K562 (cell line): Measurements from ENCODE around the gene CBFA2T3. TPM values are rescaled to one million over a fixed set of nuclear protein-coding genes. Genes with fewer than 3 reads are reported as not detected.

Experiments
- CUX1 ChIP-seq: fragments of 200-800 bp; sonication (Bioruptor generic); IDR thresholded peaks from 2 replicates; pipeline ENCODE4 v1.6.1; 2016; ENCODE audit warnings: missing genetic modification characterization, missing compliant biosample characterization
- E2F5 ChIP-seq: sonication (generic); formaldehyde crosslinking; IDR thresholded peaks from 2 replicates; pipeline ENCODE4 v1.8.0; 2022; ENCODE audit warnings: mild to moderate bottlenecking, missing genetic modification reagents
- EP300 ChIP-seq: IDR thresholded peaks from 2 replicates; pipeline ENCODE4 v1.6.1; 2012; ENCODE audit warnings: low read length, improper control_type of control experiment
- FOXM1 ChIP-seq, 2 experiments: fragments of 450-650 bp in 1 of 2; sonication (generic) in 1 of 2; formaldehyde crosslinking in 1 of 2; IDR thresholded peaks; 2 replicates each; pipeline versions ENCODE4 v1.6.1 to v1.9.0; 2017 to 2022; ENCODE audit warnings: low read depth in 2 of 2, mild to moderate bottlenecking in 2 of 2, missing genetic modification reagents in 1 of 2, moderate library complexity in 1 of 2
- NCOA1 ChIP-seq: fragments of 450-650 bp; IDR thresholded peaks from 2 replicates; pipeline ENCODE4 v1.6.1; 2016; ENCODE audit warnings: low read depth
- U2AF1 ChIP-seq: fragments of 200-400 bp; formaldehyde crosslinking; optimal IDR thresholded peaks from 2 replicates; pipeline ENCODE3; 2017; ENCODE audit warnings: mild to moderate bottlenecking, low read depth, low read length, moderate library complexity
- XRCC4 ChIP-seq: IDR thresholded peaks from one replicate; pipeline ENCODE4 v1.6.1; 2011; ENCODE audit not compliant: insufficient read depth, insufficient read length; ENCODE audit errors: extremely low read depth
- YY1 ChIP-seq, 3 experiments: IDR thresholded peaks; 2 replicates each; pipeline ENCODE4 v1.6.1; 2011; ENCODE audit warnings: low read length in 2 of 3, mild to moderate bottlenecking in 2 of 3, moderate library complexity in 2 of 3, borderline replicate concordance in 1 of 3, control low read depth in 1 of 3, low read depth in 1 of 3; ENCODE audit not compliant: insufficient read depth in 3 of 3, insufficient replicate concordance in 2 of 3, control insufficient read depth in 1 of 3, insufficient read length in 1 of 3; ENCODE audit errors: extremely low read depth in 1 of 3
- ZNF318 ChIP-seq, 2 experiments: fragments of 450-650 bp; IDR thresholded peaks; 2 replicates each; pipeline ENCODE4 v1.6.1; 2016; ENCODE audit warnings: mild to moderate bottlenecking in 2 of 2, borderline replicate concordance in 1 of 2, low read depth in 1 of 2, moderate library complexity in 1 of 2
- polyA plus RNA-seq, 8 experiments: library from polyadenylated mRNA; depleted of rRNA in 4 of 8; stranded (reverse) in 5 of 8; unstranded in 3 of 8; fragments of >200 nt; fragmentation: Nextera tagmentation in 2 of 8; fragmentation: Illumina TruSeq in 1 of 8; extraction: Ambion mirVana in 2 of 8; extraction: Trizol in 1 of 8; gene quantifications; 2 replicates each; pipeline versions ENCODE4 v1.2.1 to v1.2.3, GENCODE V29; 2011 to 2014; ENCODE audit warnings: inconsistent platforms in 1 of 8, missing spikeins in 1 of 8
- total RNA-seq, 7 experiments: library from RNA; depleted of rRNA in 6 of 7; stranded (reverse); fragments of >200 nt in 6 of 7; fragmentation: Illumina TruSeq in 2 of 7; extraction: Trizol in 2 of 7; gene quantifications; 2 replicates each; pipeline versions ENCODE4 v1.2.1 to v1.2.3, GENCODE V29; 2011 to 2021; ENCODE audit warnings: low replicate concordance in 1 of 7

CBFA2T3 gene
- total and polyA plus RNA-seq, 9 of the 15 experiments (the other 6 are each of a cell fraction or from before 2014, with no cell fraction given), result 2.3 to 145 (median 6.7) TPM

DNA sequence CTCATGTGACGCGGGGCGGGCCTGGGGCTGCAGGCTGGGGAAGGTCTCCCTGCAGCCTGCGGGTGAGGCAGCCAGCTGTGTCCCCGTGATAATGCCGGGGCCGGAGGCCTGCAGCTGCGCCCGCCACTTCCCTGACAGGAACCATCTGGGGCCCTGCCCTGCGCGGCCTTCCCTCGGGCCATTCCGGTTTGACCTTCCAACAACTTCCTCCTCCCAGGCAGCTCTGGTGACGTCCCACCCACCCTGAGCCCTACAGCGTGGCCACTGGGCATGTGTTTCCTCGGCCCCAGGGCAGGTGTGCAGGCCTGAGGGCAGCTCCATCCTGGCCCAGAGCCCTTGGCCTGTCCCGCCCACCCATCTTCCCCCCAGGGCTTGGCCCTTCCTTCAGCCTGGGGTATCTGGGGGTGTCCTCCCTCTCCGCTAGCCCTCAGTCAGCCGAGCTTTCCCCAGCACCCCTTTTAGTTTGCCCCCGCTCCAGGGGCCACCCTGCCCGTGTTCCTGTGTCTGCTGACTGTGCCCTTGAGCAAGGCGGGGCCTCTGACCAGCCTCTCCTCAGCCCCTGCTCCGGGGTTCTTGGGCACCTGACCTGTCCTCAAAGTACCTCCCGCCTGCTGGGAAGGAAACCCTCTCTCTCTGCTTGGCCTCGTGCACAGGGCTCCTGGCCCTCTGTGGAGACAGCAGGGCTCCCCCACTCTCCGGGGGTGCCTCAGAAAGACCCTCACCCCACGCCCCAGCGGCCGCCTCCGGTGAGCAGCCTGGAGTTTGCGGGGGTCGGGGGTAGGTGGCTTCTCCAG, at the start of gene CBFA2T3 (continued):
- TF ChIP-seq NCOA1 (peak; percentile 74; the same call in 1 of the 2 replicates), U2AF1 (no peak), EP300 (peak; percentile 80), E2F5 (CRISPR knock-in tag) (no peak), CUX1 (CRISPR knock-in tag) (no peak), FOXM1 (IDR thresholded peaks at IDR 0.05; ENCODE audit: low read depth) (0 out of 2 replicates have a peak, but pooled peaks have one; percentile 23), FOXM1 (CRISPR knock-in tag; IDR thresholded peaks at IDR 0.05; ENCODE audit: low read depth) (peak; percentile 37; the same call in 1 of the 2 replicates), ZNF318 (IDR thresholded peaks at IDR 0.05; ENCODE audit: borderline replicate concordance in 1 of 2, low read depth in 1 of 2) (no peak), XRCC4 (no peak), YY1 (IDR thresholded peaks at IDR 0.05; ENCODE audit: borderline replicate concordance in 1 of 3, control insufficient read depth in 1 of 3, extremely low read depth in 1 of 3, insufficient read depth in 3 of 3, insufficient read length in 1 of 3, insufficient replicate concordance in 2 of 3, low read depth in 1 of 3, low read length in 2 of 3) (peak in 2 of 3 experiments; percentile 59 to 61)
